Activated T-cell treated with anti-CD3 and anti-CD28 coated beads, Interleukin-2, amount 50 U/mL, for 72 hours (primary cell): Measurements from ENCODE around the gene YIPF3. TPM values are rescaled to one million over a fixed set of nuclear protein-coding genes. Genes with fewer than 3 reads are reported as not detected.
A peak's percentile ranks its signal among the peaks of the same experiment; 100 is the strongest.

Experiments used
- ATAC-seq, 2 donors: fragments of 150-1000 bp; cut with Tn5 transposase; replicated peaks in 1 of 2; 2 replicates each; pipeline ENCODE4 v1.10.0; 2021; ENCODE audit warnings: moderate library complexity in 2 of 2, mild to moderate bottlenecking in 1 of 2
- DNase-seq, 2 donors: peaks; one replicate each; pipeline ENCODE4 v3.0.0; 2021 to 2022; ENCODE audit warnings: mixed read lengths in 1 of 2
- H3K27ac Mint-ChIP-seq: one replicate; pipeline ENCODE4 v1.8.0; 2022; ENCODE audit warnings: mild to moderate bottlenecking, moderate library complexity, mixed read lengths
- H3K27me3 Mint-ChIP-seq: one replicate; pipeline ENCODE4 v1.8.0; 2022; ENCODE audit warnings: low read depth, mixed read lengths
- H3K36me3 Mint-ChIP-seq, 2 donors: one replicate each; pipeline ENCODE4 v1.8.0; 2022; ENCODE audit warnings: mixed read lengths in 2 of 2, mild to moderate bottlenecking in 1 of 2; ENCODE audit not compliant: insufficient read depth in 2 of 2
- H3K4me1 Mint-ChIP-seq: one replicate; pipeline ENCODE4 v1.8.0; 2022; ENCODE audit warnings: low read depth, mixed read lengths
- H3K4me3 Mint-ChIP-seq, 2 donors: one replicate each; pipeline ENCODE4 v1.8.0; 2022; ENCODE audit warnings: mild to moderate bottlenecking in 2 of 2, mixed read lengths in 2 of 2, moderate library complexity in 2 of 2
- H3K9me3 Mint-ChIP-seq, 2 donors: one replicate each; pipeline ENCODE4 v1.8.0; 2022; ENCODE audit warnings: mixed read lengths in 2 of 2
- total RNA-seq, 2 donors: library from RNA; stranded (reverse); gene quantifications; one replicate each; pipeline ENCODE4 v1.2.3, GENCODE V29; 2022

Gene YIPF3
- total RNA-seq, 2 donors from 2014 or later: 63.9 to 64.4 TPM

DNA sequence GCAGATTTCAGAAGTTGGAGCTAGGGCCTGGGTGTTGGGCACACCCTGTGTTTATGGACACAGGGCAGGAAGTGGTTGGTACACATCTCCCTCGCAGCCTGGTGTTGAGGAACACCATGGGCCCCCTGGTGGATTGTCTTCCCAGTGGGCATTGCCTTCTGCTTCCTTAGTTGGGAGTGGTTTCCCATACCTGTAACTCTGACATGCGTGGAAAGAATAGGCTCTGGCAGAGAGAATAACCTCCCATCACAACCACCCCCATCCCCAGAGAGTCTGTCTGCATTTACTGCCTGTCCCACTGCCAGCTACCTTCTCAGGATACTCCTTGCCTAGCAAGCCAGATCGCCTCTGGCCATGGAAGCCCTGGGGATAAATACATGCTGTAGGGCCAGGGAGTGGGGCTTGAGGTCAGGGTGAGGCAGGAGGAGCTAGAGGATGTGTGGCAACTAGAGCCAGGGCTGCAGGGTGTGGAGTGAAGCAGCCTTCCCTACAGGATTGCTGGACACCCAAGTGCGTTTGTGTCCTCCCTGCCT is 21.3 kb downstream of the YIPF3 start:
- Mint-ChIP-seq H3K4me3 (no peak overlapping the region), H3K36me3 (peaks cover 0 to 4% of the 10 kb centered on the region in 2 donors), H3K9me3 (no peaks in the 10 kb centered on the region), H3K27ac (peak overlapping the region; percentile 67), H3K27me3 (no peaks in the 10 kb centered on the region), H3K4me1 (peaks cover 27% of the 10 kb centered on the region)
- no peak for DNase-seq
- no peak for ATAC-seq

DNA sequence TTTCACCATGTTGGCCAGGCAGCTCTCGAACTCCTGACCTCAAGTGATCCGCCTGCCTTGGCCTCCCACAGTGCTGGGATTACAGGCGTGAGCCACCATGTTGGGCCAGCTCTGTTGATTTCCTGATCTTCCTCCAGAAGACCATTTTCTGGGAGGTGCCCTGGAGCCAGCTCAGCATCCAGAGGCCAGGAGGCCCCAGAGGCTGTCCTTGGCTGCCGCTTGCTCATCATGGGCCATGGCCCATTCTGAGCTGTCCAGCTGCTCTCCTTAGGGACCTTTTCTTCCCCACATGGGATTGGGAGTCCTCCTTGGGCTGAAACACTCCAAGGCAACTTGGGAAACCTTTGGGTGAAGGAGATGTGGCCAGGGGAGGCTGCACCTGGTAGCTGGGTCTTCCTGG is 22.0 kb downstream of the YIPF3 start:
- Mint-ChIP-seq H3K4me3 (no peak overlapping the region), H3K9me3 (no peaks in the 10 kb centered on the region), H3K36me3 (peaks cover 0 to 4% of the 10 kb centered on the region in 2 donors), H3K4me1 (peaks cover 27% of the 10 kb centered on the region), H3K27me3 (no peaks in the 10 kb centered on the region), H3K27ac (no peak overlapping the region)
- ATAC-seq (no peak), DNase-seq (no peak)

DNA sequence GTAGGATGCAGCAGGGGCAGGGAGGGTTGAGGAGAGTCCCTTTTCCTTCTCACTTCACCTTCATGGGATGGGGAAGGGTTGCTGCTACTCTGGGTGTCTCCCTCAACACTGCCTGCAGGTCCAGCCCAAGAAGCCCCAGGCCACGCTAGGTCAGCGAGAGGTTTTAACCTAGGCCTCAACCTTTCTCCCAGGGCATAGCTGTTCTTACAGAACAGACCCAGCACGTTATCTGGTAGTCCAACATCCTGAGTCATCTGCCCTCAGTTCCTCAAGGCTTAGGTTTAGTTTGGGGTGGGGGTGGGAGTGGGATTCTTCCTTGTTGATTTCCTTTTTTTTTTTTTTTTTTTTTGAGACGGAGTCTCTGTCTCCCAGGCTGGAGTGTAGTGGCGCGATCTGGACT is 22.4 kb downstream of the YIPF3 start:
- Mint-ChIP-seq H3K36me3 (peaks cover 0 to under 1% of the 10 kb centered on the region in 2 donors), H3K27ac (no peak overlapping the region), H3K4me3 (no peak overlapping the region), H3K4me1 (peaks cover 27% of the 10 kb centered on the region), H3K9me3 (no peaks in the 10 kb centered on the region), H3K27me3 (no peaks in the 10 kb centered on the region)
- ATAC-seq: no peak
- DNase-seq: no peak

DNA sequence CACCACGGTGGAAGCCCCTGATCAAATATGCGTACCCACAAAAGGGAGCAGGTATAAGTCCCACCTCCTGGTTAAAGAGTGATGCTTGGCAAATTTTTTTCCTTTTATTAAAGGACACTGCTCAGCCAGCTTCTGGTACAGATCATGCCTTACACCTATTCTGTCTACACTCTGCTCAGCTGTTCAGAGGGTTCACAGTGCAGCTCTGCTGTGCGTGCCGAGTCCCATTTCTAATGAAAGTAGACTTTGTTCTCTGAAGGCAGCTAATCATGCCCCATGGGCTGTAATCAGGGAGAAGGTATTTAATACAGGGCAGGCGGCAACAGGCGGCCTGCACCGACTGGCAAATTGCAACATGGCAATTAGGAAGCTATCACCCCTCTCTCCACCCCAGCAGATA is 22.9 kb downstream of the YIPF3 start:
- DNase-seq (no peak), ATAC-seq (no peak)
- peaks cover 27% of the 10 kb centered on the region for H3K4me1 Mint-ChIP-seq
- no peaks in the 10 kb centered on the region for H3K9me3 Mint-ChIP-seq
- no peak overlapping the region for H3K27ac Mint-ChIP-seq
- no peaks in the 10 kb centered on the region for H3K36me3 Mint-ChIP-seq
- no peaks in the 10 kb centered on the region for H3K27me3 Mint-ChIP-seq
- H3K4me3 Mint-ChIP-seq: no peak overlapping the region

DNA sequence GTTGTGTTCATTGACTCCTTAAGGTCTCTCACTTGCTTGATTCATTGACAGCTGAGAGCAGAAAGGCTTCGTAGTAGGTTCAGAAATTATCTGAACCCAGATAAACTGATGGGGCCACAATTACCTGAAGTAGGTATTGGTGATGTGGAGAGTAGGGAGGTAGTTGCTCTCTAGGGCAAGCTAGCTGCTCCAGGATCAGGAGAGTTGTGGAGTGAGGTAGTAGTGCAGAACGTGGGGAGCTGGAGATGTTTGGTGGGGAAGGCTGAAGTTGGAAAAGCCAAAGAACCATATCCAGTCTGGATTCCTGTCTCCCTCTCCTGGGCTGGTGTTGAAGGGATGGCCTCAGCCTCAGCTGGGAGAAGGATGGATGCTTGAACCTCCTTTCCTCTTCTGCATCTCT is 23.5 kb downstream of the YIPF3 start:
- Mint-ChIP-seq H3K4me1 (peaks cover 27% of the 10 kb centered on the region), H3K36me3 (no peaks in the 10 kb centered on the region), H3K27ac (no peak overlapping the region), H3K27me3 (no peaks in the 10 kb centered on the region), H3K9me3 (no peaks in the 10 kb centered on the region), H3K4me3 (no peak overlapping the region)
- no peak for ATAC-seq
- no peak for DNase-seq

DNA sequence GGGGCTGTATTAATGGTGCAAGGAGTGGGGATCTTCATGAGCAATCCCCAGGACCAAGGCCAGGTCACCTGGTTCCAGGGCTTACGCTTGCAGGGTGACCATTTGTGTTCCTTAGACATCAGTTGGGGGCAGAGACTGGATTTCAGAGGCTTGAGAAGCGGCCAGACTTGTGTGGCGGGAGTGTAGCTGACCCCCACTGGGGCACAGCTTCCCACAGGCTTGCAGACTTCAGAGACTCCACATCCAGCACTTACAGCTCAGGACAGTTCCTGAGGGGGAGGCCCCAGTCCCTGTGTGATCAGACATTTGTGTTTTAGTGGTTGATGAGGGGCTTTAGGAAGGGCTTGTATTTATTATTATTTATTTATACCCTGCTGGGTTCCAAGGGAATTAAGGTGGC is 24.1 kb downstream of the YIPF3 start:
- no peak overlapping the region for H3K4me3 Mint-ChIP-seq
- no peak for ATAC-seq
- H3K27me3 Mint-ChIP-seq: no peaks in the 10 kb centered on the region
- no peak overlapping the region for H3K27ac Mint-ChIP-seq
- H3K9me3 Mint-ChIP-seq: no peaks in the 10 kb centered on the region
- no peak for DNase-seq
- H3K36me3 Mint-ChIP-seq: no peaks in the 10 kb centered on the region
- H3K4me1 Mint-ChIP-seq: peaks cover 27% of the 10 kb centered on the region

DNA sequence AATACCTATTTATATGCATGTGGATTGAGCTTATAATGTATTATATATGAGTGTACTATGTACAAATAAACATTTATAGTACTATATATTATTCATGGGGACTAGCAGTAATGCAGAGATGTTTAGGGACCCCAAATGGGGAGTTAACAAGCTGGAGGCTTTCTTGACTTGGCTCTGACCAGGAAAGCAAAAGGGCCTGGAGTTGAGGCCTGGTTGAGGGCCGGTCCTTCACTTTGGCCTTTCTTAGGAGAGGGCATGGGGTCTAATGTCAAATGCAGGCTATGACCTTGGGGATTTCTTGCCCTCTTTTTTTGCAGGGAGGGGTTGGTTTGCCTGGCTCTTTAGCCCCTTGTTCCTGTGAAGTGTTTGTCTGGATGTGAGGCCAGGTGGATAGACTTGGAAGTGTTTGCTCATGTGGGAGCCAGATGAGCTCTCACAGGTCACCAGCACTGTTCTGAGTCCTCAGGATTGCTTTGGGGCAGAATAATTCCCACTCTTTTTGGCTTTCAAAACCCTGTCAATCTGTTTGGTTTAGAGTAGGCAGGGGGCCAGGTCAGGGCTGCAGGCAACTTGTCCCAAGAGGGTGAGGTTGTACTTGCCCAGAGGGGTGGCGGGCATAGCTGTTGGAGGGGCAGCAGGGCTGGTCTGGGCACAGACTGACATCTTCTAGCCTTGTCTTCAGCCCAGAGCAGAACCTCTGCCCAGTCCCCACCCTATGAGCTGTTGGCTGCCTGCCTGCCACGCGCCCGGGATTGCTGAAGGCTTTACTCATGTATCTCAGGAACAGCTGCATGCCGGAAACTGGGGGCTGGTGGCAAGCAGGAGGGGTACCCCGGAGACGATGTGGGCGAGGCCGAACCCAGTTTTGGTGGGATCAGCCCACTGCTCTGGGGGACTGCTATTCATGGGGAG is 24.7 kb downstream of the YIPF3 start:
- no peak overlapping the region for H3K4me3 Mint-ChIP-seq
- no peaks in the 10 kb centered on the region for H3K36me3 Mint-ChIP-seq
- H3K27ac Mint-ChIP-seq: no peak overlapping the region
- H3K4me1 Mint-ChIP-seq: peaks cover 27% of the 10 kb centered on the region
- ATAC-seq (no peak), DNase-seq (no peak)
- H3K9me3 Mint-ChIP-seq: no peaks in the 10 kb centered on the region
- H3K27me3 Mint-ChIP-seq: no peaks in the 10 kb centered on the region

DNA sequence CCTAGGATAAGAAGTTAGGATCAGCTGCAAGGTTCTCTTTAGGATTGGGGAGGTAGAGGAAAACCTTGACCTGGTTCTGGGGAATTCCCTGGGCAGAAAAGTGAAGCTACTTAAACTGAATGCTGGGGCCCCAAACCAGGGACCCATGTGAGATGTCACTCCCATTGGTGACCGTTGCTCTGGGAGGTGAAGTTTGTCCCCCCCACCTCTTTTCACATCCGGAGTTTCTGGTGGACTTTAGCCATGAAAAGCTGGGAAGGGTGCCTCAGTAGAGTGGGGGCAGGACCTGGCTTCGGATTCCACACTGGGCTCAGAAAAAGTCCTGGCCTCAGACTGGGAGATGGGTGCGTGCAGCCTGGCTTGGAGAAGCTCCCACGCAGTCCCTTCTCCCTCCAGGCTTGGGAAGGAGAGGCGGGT is 26.2 kb downstream of the YIPF3 start:
- no peaks in the 10 kb centered on the region for H3K27me3 Mint-ChIP-seq
- no peaks in the 10 kb centered on the region for H3K36me3 Mint-ChIP-seq
- ATAC-seq (no peak), DNase-seq (no peak)
- no peak overlapping the region for H3K27ac Mint-ChIP-seq
- peaks cover 27% of the 10 kb centered on the region for H3K4me1 Mint-ChIP-seq
- no peak overlapping the region for H3K4me3 Mint-ChIP-seq
- no peaks in the 10 kb centered on the region for H3K9me3 Mint-ChIP-seq

DNA sequence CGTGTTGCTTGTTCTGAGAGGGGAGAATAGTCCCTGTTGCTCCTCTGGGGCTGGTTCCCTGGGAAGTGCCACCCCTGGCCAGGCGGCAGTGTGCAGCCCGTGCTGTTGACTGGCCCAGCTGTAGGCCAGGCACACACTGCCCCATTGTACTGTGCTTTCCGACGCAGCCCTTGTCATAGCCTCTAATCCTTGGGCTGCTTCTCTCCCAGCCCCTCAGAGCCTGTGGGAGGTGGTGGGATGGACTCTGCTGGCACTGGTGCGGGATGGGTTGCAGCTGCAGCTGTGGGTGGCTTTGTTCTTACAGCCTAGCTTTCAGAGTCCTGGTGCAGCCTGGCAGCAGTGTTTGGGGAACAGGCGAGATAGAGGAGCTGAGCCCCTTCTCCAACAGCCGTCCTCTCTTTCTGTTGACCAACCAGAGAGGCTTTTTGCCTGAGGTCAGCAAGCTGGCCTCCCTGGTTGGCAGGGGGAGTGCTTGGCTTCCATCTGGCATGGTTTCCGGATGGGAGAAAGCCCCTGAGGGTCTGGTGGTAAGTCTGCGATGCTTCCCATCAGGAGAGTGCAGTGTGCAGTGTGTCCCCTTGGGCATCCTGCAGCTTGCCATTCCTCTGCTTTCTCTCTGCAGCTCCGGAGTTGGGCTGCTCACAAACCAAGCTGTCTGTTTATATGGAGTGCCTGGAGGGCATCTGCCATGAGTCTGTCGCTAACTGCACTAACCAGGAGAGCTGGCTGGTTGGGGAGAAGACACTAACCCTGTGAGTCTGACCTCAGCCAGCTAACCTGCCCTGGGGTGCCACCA is 27.3 kb downstream of the YIPF3 start:
- H3K36me3 Mint-ChIP-seq: no peaks in the 10 kb centered on the region
- ATAC-seq: no peak
- no peak overlapping the region for H3K27ac Mint-ChIP-seq
- H3K4me3 Mint-ChIP-seq: no peak overlapping the region
- H3K9me3 Mint-ChIP-seq: no peaks in the 10 kb centered on the region
- peaks cover 17% of the 10 kb centered on the region for H3K4me1 Mint-ChIP-seq
- no peak for DNase-seq
- no peaks in the 10 kb centered on the region for H3K27me3 Mint-ChIP-seq

DNA sequence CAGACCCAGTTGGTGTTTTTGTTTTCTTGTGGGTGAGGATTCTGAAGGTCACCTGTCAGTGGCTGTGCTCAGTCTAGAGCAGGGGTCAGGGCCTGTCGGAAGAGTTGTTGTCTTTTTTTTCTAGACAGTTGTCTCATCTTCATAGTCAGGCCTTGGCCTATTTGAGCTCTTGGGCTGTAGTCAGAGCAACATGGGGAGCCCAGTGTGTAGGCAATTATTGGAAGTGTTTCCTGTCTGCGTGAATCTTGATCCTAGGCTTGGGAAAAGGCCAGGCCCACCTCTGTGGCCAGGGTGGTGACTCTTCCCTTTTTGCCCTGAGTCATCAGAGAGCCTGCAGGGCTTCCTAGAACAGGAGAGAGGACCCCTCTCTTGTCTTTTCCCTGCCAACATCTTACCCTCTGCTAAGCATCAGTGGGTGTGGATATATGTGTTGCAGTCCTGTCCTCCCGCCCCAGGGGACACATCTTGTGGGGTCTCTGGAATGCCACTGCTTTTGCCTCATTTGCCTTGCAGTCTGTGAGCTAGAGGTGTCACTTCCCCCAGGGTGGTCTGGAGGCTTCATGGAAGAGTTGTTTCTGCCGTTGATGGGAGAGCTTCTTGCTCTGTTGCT is 28.0 kb downstream of the YIPF3 start:
- no peaks in the 10 kb centered on the region for H3K36me3 Mint-ChIP-seq
- H3K27ac Mint-ChIP-seq: no peak overlapping the region
- DNase-seq (no peak), ATAC-seq (no peak)
- H3K27me3 Mint-ChIP-seq: no peaks in the 10 kb centered on the region
- no peaks in the 10 kb centered on the region for H3K9me3 Mint-ChIP-seq
- H3K4me3 Mint-ChIP-seq: no peak overlapping the region
- peaks cover 11% of the 10 kb centered on the region for H3K4me1 Mint-ChIP-seq

DNA sequence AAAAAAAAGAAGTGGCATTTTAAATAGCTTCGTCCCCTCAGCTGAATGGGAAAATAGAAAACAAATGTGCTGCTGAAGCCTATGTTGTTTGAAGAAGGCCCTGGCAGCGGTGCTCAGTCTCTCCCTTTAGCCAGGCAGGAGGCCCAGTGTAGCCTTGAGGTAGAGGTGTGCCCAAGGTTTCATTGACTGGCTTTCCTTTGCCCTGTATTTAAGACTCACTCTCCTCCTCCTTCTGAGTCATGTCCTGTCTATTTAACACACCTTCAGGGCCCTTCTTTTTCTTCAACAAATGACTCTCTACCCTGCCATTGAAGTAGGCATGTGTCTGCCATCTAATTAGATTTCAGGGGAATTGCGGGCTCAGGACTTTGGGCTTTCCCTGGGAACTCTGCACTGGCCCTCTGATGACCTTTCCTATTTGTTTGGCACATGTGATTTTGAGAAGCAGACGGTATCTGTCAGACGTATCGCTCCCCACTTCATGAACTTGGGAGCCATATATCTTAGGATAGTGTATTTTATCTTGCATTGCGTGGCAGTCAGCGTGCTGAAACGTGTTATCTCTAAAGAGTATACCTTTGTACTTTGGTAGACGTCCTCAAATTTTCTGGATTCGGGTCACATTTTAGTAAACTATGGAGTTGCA is 35.0 kb downstream of the YIPF3 start:
- DNase-seq (peak in 1 of 2 donors; percentile 24), ATAC-seq (peak; percentile 63 to 64)
- H3K4me1 Mint-ChIP-seq: peaks cover 56% of the 10 kb centered on the region
- H3K4me3 Mint-ChIP-seq: peak overlapping the region; percentile 47 to 67
- H3K9me3 Mint-ChIP-seq: no peaks in the 10 kb centered on the region
- H3K36me3 Mint-ChIP-seq: peaks cover 1 to 2% of the 10 kb centered on the region in 2 donors
- peak overlapping the region; percentile 79 for H3K27ac Mint-ChIP-seq
- H3K27me3 Mint-ChIP-seq: no peaks in the 10 kb centered on the region

DNA sequence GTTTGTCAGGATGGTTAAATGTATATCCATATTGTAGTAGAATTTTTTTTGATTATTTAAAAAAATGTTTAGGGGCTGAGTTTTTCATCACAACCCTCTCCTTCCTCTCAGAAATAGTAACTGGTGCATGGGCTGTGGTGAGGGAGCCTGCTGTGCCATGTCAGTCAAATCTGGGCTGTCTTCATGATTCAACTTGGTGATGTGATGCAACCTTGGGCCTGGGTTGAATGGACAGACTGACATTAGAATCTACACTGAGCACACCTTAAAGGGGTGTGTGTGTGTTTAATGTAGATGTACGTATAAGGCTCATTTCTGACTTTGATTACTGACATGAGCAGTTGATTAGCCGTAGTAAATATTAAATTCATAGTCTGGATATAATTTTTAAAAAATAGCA is 35.7 kb downstream of the YIPF3 start:
- H3K27ac Mint-ChIP-seq: peak overlapping the region; percentile 43
- DNase-seq (peak; percentile 44 to 47), ATAC-seq (peak; percentile 58 to 63)
- H3K4me1 Mint-ChIP-seq: peaks cover 59% of the 10 kb centered on the region
- H3K4me3 Mint-ChIP-seq: peak overlapping the region in 1 of 2 donors; percentile 26
- no peaks in the 10 kb centered on the region for H3K9me3 Mint-ChIP-seq
- no peaks in the 10 kb centered on the region for H3K27me3 Mint-ChIP-seq
- H3K36me3 Mint-ChIP-seq: peaks cover 1 to 2% of the 10 kb centered on the region in 2 donors
